Hepatocyte (in vitro differentiated cells): ENCODE results near the gene KCNN3.

ENCODE experiments used
- CTCF ChIP-seq: fragments of 200-600 bp; sonication (generic); IDR thresholded peaks from 2 replicates; pipeline ENCODE4 v1.5.1; 2016; ENCODE audit warnings: antibody characterized with exemption, mild to moderate bottlenecking; ENCODE audit not compliant: poor library complexity
- EZH2 ChIP-seq: fragments of 200-600 bp; sonication (generic); IDR thresholded peaks from 2 replicates; pipeline ENCODE4 v1.6.1; 2016; ENCODE audit warnings: antibody characterized with exemption, mild to moderate bottlenecking, borderline replicate concordance
- EZH2phosphoT487 ChIP-seq: fragments of 200-600 bp; sonication (generic); IDR thresholded peaks from one replicate; pipeline ENCODE4 v1.6.1; 2018; ENCODE audit warnings: antibody characterized with exemption, mild to moderate bottlenecking, low read depth, moderate library complexity; ENCODE audit not compliant: unreplicated experiment, severe bottlenecking

- TF ChIP-seq CTCF (peak; percentile 85), EZH2 (no peak), EZH2phosphoT487 (no peak)
Measured at GRCh38 chr1:154669464-154670282, 200.4 kb downstream of the KCNN3 start.
